Stimulated activated CD8-positive, alpha-beta memory T cell treated with anti-CD3 and anti-CD28 coated beads, Interleukin-15, amount 100 ng/mL, for 4 hours (primary cell): ENCODE results near the gene OPCML.

Source experiments
- DNase-seq, 2 donors: peaks; one replicate each; pipeline ENCODE4 v3.0.0-alpha.2; 2020; ENCODE audit warnings: low read depth in 2 of 2

OPCML gene

GRCh38 chr11:133075351-133075750 lies 456.9 kb downstream of the OPCML start:
- DNase-seq, result no peak

GRCh38 chr11:133072858-133073582 lies 459.3 kb downstream of the OPCML start:
- DNase-seq, result no peak

- no peak for DNase-seq
These were observed 459.9 kb downstream of the OPCML start for GRCh38 chr11:133072378-133072777.

- no peak for DNase-seq
These were observed 461.5 kb downstream of the OPCML start for GRCh38 chr11:133070791-133071190.

GRCh38 chr11:133070021-133070713 lies 462.1 kb downstream of the OPCML start:
- no peak for DNase-seq

GRCh38 chr11:133065847-133066485 lies 466.3 kb downstream of the OPCML start:
- no peak for DNase-seq

- DNase-seq, result no peak
These were observed 467.3 kb downstream of the OPCML start for GRCh38 chr11:133064961-133065360.

- no peak for DNase-seq
These were observed 468.0 kb downstream of the OPCML start for GRCh38 chr11:133064152-133064877.

- DNase-seq, result no peak
These were observed 473.8 kb downstream of the OPCML start for GRCh38 chr11:133058501-133058900.

GRCh38 chr11:133053124-133053776 lies 479.1 kb downstream of the OPCML start:
- DNase-seq, result no peak

- DNase-seq, result no peak
These were observed 479.8 kb downstream of the OPCML start for GRCh38 chr11:133052537-133052936.

GRCh38 chr11:133049244-133050019 lies 482.9 kb downstream of the OPCML start:
- no peak for DNase-seq

GRCh38 chr11:133048270-133048669 lies 484.0 kb downstream of the OPCML start:
- DNase-seq, result no peak

- DNase-seq, result no peak
These were observed 484.6 kb downstream of the OPCML start for GRCh38 chr11:133047771-133048115.

GRCh38 chr11:133047036-133047770 lies 485.1 kb downstream of the OPCML start:
- DNase-seq, result no peak

- DNase-seq, result no peak
These were observed 486.0 kb downstream of the OPCML start for GRCh38 chr11:133046252-133046651.

- DNase-seq, result no peak
These were observed 490.1 kb downstream of the OPCML start for GRCh38 chr11:133041928-133042882.

- no peak for DNase-seq
These were observed 491.1 kb downstream of the OPCML start for GRCh38 chr11:133041181-133041580.

- no peak for DNase-seq
These were observed 491.9 kb downstream of the OPCML start for GRCh38 chr11:133040289-133040900.
